GM19438 (cell line): ENCODE measurements around the gene COLGALT1.
"Not testable (repeated sequence)": the region's sequence is repeated elsewhere in the genome, so short reads cannot be mapped to it uniquely, and the experiment has no call there.

Source experiments
- ATAC-seq: cut with Tn5 transposase; IDR thresholded peaks from one replicate; pipeline ENCODE4 v1.9.1; 2021; ENCODE audit warnings: low read depth; ENCODE audit not compliant: unreplicated experiment

The COLGALT1 gene

DNA sequence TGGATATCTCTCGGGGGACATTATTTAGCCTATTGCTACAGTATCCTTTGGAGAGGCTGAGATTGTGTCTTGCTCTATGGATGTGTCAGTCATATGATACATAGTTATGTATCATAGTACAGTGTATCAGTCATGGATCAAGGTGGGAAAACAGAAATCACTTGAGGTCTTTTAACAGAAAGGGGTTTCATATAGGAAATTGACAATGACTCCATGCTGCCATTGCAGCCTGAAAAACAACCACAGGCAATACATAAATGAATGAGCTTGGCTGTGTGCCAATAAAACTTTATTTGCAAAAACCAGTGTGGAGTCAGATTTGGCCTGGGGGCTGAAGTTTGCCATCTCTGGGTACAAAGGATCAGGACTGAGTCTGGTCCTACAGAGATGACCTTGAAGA is 35.4 kb downstream of the COLGALT1 start:
- no peak for ATAC-seq

- not testable (repeated sequence) for ATAC-seq
Measured at GRCh38 chr19:17594296-17594695, 38.8 kb downstream of the COLGALT1 start.

GRCh38 chr19:17598063-17598462 is 42.6 kb downstream of the COLGALT1 start:
- not testable (repeated sequence) for ATAC-seq

DNA sequence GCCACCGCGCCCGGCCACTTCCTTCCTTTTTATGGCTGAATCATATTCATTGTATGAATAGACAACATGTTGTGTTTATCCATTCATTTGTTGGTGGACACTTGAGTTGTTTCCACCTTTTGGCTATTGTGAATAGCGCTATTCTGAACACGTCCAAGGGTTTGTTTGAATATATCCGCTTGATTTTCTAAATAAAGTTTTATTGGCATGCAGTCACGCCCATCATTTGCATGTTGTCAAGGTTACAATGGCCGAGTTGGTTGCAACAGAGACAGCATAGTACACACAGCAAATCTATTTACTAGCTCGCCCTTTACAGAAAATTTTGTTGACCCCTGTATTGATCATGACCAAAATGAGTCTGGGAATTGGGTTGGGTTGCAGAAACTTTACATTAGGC is 43.5 kb downstream of the COLGALT1 start:
- ATAC-seq, result no peak

GRCh38 chr19:17599780-17600179 is 44.3 kb downstream of the COLGALT1 start:
- no peak for ATAC-seq

DNA sequence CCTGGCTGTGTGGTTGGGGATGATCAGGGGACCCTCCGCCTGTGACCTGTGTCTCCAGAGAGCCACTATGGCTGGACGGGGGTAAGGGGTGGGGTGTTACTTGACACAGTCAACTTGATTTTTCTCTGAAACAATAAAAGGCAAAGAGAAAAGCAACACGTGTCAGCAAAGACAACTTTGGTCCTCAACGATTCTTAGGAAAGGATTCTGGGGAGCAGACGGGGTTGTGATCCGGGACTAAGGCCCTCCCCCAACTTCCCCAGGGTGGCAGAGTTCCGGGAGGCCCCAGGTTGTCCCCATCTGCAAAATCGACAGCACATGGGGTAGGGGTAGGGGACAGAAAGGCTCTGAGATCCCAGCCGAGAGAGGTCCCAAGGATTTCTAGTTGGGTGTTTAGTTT is 46.2 kb downstream of the COLGALT1 start:
- no peak for ATAC-seq

GRCh38 chr19:17602217-17602616 is 46.8 kb downstream of the COLGALT1 start:
- ATAC-seq, result no peak

- no peak for ATAC-seq
Measured at GRCh38 chr19:17602872-17603510, 47.5 kb downstream of the COLGALT1 start.

GRCh38 chr19:17604372-17605025 is 49.0 kb downstream of the COLGALT1 start:
- ATAC-seq, result no peak

GRCh38 chr19:17605117-17605516 is 49.7 kb downstream of the COLGALT1 start:
- no peak for ATAC-seq

DNA sequence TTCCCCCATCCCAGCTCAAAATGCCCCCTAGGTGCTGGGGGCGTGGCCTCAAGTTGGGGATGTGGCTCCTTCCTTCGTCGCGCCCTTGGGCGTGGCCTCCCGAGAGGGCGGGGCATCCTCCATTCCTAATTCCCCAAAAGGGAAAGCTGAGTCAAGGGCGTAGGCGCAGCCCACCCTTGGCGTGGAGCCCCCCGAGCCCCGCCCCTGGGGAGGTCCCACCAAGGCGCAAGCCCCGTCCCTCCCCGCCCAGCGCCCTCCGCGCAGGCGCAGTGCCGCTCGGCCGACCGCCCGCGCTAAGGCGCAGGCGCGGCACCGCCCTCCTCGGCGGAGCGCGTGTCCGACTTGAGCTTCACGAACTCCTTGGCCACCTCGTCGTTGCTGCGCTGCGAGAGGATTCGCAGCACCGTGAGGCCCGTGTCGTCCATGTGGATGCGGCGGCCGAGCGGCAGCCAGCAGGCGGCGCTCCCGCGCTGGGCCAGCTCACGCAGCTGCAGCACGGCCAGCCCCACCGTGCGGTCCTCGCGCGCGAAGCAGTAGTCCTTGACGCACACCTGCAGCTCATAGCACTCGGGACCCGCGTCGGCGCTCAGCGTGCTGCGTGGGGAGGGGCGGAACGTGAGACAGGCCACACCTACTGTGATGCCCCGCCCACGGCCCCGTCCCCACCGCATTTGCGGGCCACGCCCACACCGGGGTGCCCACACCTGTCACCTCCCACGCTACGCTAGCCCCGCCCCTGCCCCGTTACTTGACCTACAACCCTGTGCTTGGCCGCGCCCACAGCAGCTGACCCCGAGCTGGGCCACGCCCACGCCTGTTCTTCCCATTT is 50.5 kb downstream of the COLGALT1 start:
- ATAC-seq, result peak; percentile 64

- ATAC-seq, result no peak
Measured at GRCh38 chr19:17606590-17607185, 51.2 kb downstream of the COLGALT1 start.

DNA sequence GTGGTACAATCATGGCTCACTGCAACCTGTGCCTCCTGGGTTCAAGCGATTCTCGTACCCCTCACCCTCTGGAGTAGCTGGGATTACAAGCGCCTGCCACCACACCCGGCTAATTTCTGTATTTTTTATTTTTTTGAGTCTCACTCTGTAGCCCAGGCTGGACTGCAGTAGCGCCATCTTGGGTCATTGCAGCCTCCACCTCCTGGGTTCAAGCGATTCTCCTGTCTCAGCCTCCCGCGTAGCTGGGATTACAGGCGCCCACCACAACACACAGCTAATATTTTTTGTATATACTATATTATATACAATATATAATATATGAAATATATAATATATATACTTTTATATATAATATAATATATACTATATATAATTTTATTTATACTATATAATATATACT is 52.5 kb downstream of the COLGALT1 start:
- ATAC-seq, result no peak

GRCh38 chr19:17610384-17610783 is 54.9 kb downstream of the COLGALT1 start:
- ATAC-seq, result no peak

DNA sequence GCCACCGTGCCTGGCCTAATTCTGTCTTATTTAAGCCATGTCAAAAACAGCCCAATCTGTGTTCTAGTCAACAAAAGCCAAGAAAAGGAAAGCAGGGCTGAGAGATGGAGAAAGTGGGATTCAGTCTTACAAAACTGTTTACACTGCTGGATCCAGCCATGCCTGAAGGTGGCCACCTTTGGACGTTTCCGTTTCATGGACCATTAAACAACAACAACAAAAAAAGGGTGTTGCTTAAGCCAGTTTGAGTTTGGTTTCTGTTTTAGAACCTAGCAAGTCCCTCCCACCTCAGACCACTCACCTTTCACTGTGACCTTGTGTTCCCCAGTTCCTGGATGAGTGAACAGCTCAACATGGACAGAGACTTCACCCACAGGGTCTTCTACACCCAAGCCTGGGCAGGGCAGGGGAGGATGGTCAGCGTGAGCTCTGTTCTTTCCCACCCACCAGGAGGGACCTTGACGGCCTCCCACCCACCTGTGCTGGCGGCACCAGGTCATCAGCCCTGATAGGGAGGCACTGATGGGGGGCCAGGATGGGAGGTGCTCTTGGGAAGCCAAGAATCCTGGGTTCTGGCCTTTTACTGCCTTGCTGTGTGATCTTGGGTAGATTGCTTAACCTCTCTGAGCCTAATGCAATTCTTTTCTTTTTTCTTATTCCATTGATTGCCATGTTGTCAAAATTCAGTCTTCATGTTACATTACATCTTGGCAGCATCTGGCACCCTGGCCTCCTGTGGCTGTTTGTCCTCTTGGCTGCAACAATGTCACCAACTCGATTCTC is 56.2 kb downstream of the COLGALT1 start:
- ATAC-seq, result no peak

GRCh38 chr19:17614476-17614875 is 59.0 kb downstream of the COLGALT1 start:
- ATAC-seq, result no peak

- no peak for ATAC-seq
Measured at GRCh38 chr19:17615889-17616685, 60.6 kb downstream of the COLGALT1 start.

GRCh38 chr19:17616686-17616960 is 61.2 kb downstream of the COLGALT1 start:
- no peak for ATAC-seq

GRCh38 chr19:17616961-17617806 is 61.7 kb downstream of the COLGALT1 start:
- ATAC-seq, result no peak
